Stimulated activated naive CD8-positive, alpha-beta T cell treated with anti-CD3 and anti-CD28 coated beads, Interleukin-15, Interleukin-2, amounts not matched to agents 100 ng/mL and 50 ng/mL, for 24 hours (primary cell): ENCODE data around the gene DKK3.
A peak's percentile ranks its signal among the peaks of the same experiment; 100 is the strongest.

Experiments
- H3K27ac Mint-ChIP-seq: one replicate; pipeline ENCODE4 v1.8.0; 2021; ENCODE audit warnings: mild to moderate bottlenecking, mixed read lengths
- H3K27me3 Mint-ChIP-seq: one replicate; pipeline ENCODE4 v1.8.0; 2021; ENCODE audit warnings: mixed read lengths
- H3K36me3 Mint-ChIP-seq: one replicate; pipeline ENCODE4 v1.8.0; 2021; ENCODE audit warnings: low read depth, mixed read lengths
- H3K4me1 Mint-ChIP-seq: one replicate; pipeline ENCODE4 v1.8.0; 2021; ENCODE audit warnings: low read depth, mixed read lengths
- H3K4me3 Mint-ChIP-seq: one replicate; pipeline ENCODE4 v1.8.0; 2021; ENCODE audit warnings: mild to moderate bottlenecking, mixed read lengths
- H3K9me3 Mint-ChIP-seq: one replicate; pipeline ENCODE4 v1.8.0; 2021; ENCODE audit warnings: mixed read lengths

DKK3 gene

DNA sequence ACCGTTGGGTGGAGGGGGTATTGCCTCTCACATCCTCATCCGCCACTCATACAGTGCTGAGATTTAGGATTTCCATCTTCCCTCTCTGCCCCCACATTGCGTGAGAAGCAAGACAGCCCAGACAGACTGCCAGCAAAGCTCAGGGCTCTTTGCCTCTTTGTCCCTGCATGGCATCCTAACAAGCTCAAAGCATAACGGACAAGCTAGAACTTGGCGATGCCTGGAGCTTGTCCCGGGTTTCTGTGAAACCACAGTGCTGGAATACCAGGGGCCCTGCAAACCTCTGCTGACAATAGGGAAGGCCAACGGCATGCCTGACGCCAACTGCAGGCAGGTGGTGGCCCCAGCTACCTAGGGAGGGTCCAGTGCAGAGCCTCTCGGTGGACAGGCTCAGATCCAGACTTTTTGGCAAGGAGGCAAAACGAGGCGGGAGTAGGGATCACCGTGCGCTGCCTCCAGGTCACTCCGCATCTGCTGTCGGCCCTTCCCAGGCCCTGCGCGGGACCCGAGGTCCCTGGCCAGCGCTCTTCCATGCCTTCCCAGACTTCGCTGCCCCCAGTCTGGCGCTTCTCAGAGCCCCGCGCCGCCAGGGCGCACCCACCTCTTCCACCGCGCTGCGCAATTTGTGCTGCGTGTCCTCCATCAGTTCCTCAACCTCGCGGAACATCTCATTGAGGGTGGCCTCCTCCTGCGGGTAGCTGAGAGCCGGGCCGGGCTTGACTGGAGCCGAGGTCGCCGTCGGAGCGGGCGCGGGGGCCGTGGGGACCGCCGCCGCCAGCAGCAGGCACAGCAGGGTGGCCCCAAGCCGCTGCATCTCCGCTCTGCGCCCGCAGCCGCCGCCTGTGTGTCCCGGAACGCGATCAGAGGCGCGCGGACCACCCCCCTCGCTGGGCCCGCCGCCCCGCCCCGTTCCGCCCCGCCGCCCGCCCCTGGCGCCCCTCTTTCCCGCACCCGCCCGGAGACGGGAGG lies at the start of gene DKK3:
DKK3 (minus strand) TSS at position 858 of the 969 bp plus-strand sequence; CDS start at position 814, 44 bp downstream.
- Mint-ChIP-seq H3K4me1 (peaks cover 13% of the 10 kb centered on the region), H3K9me3 (no peaks in the 10 kb centered on the region), H3K36me3 (no peaks in the 10 kb centered on the region), H3K27ac (no peak within 1 kb of the TSS), H3K4me3 (peak within 1 kb of the TSS; percentile 66), H3K27me3 (peaks cover 74% of the 10 kb centered on the region)

DNA sequence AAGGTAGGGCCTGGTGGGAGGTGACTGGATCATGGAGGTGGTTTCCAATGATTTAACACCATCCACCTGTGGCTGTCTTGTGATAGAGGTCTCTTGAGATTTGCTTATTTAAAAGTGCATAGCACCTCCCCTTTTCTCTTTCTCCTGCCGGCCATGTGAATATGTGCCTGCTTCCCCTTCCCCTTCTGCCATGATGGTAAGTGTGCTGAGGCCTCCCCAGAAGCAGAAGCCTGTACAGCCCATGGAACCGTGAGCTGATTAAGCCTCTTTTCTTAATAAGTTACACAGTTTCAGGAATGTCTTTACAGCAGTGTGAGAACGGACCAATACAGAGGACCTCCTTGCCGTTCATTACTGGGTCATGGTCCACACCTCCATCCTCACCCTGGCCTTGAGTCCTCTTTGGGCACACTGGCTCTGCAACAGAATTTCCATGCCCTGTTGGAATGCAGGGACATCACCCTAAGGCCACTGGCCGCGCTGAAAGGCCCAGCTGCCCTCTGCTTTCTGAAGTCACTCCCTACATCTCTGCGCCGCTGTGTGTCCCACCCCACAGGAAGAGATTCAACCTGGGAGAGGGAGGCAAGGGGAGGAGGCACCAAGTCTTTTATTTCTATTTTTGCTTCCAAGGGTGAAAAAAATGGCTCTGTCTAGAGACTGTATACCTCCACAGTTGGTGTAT lies 49.0 kb upstream of the DKK3 start:
- no peak overlapping the region for H3K27ac Mint-ChIP-seq
- no peaks in the 10 kb centered on the region for H3K27me3 Mint-ChIP-seq
- H3K4me3 Mint-ChIP-seq, result no peak overlapping the region
- no peaks in the 10 kb centered on the region for H3K36me3 Mint-ChIP-seq
- H3K4me1 Mint-ChIP-seq, result peaks cover 3% of the 10 kb centered on the region
- H3K9me3 Mint-ChIP-seq, result peaks cover 13% of the 10 kb centered on the region

DNA sequence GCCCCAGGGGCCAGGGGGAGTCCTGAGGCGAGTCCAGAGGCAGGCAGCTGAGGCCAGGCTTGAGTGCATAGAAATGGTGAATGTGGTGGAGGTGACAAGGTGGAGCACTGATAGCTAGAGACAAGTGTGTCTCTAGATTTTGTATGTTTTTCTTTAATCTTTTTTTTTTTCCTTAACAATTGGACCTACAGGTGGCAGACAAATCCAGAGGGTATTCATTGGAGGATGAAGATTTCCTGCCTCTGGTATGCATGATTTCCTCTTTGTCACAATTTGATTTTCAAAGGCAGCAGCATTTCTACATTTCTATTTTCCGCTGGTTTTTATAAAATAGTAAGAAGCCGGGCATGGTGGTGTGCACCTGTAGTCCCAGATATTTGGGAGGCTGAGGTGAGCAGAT lies 47.7 kb upstream of the DKK3 start:
- Mint-ChIP-seq H3K27ac (no peak overlapping the region), H3K4me3 (no peak overlapping the region), H3K4me1 (no peaks in the 10 kb centered on the region), H3K9me3 (peaks cover 13% of the 10 kb centered on the region), H3K27me3 (no peaks in the 10 kb centered on the region), H3K36me3 (no peaks in the 10 kb centered on the region)

DNA sequence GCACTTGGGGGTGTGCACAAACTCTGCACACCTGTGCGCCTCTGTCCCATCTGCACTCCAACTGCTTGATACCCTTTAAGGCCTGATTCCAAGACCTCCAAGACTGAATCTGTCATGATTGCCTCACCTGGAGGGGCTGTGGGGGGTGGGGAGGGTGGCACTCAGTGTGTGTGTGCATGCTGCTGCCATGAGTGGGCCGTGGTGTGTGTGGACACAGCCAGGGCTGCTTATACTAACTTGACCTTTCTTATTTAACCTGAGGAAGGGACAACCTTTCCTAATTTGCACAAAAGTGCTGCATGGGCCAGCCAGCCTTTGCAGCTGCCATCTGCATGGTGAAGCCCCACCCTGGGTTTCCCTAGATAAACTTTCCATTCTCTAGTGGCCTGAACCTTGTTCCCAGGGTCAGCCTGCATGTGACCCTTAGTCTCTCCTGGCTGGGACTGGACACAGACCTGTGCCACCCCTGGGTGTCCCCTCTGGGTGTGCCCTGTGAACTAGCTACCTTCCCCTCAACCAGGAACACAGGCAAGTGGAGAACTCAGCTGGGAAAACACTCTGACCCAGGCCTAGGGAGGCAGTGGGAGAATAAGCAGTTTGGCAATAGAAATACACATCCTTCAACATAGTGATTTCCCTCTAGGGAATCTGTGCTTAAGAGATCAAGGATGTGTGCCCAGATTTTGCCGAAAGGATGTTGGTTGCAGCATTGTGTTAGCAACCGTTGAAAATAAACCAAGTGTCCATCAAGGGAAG lies 45.4 kb upstream of the DKK3 start:
- H3K4me1 Mint-ChIP-seq, result no peaks in the 10 kb centered on the region
- H3K36me3 Mint-ChIP-seq, result no peaks in the 10 kb centered on the region
- peaks cover 13% of the 10 kb centered on the region for H3K9me3 Mint-ChIP-seq
- no peak overlapping the region for H3K27ac Mint-ChIP-seq
- no peak overlapping the region for H3K4me3 Mint-ChIP-seq
- H3K27me3 Mint-ChIP-seq, result no peaks in the 10 kb centered on the region

DNA sequence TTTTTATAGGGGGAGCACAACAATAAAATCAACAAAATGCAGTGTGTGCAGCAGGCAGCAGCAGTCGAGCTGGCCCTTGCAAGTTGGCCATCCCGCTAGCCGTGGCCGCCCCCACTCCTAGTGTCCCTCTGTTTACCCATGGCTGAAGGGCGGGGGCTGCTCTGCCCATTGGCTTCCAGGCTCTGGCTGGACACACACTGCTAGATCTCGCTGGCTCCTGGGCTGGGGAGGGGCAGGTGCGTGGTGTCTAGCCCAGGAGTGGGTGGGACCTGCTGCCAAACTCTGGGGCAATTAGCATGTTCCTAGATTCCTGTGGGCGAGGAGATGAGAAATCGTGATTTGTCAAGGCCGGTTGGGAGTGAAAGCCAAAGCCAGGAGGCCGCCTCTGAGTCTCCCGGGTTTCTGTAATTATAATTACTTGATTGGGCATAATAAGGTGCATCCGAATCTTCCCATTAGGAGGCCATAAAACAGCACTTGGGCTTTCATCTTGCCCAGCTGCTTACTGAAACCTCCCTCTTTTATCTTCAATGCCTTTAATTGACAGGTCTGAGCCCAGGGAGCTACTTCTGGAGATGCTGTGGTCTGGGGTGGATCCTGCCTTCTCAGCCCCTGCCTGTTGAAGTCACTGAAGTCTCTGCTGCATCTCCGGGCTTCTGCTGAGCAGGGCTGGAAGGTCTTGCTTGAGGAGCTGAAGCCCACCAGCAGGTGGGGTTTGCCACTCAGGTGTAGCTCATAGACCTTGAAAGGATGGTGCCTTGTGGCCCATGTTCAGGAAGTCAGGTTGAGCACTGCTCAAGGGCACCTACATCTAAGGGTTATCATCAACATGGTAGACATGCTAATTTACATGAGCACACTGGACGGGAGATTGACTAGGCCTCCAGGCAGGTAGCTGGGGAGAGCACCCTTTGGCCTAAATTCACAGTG lies 44.5 kb upstream of the DKK3 start:
- Mint-ChIP-seq H3K9me3 (peaks cover 13% of the 10 kb centered on the region), H3K27ac (peak overlapping the region; percentile 47), H3K27me3 (no peaks in the 10 kb centered on the region), H3K4me1 (no peaks in the 10 kb centered on the region), H3K4me3 (no peak overlapping the region), H3K36me3 (no peaks in the 10 kb centered on the region)

DNA sequence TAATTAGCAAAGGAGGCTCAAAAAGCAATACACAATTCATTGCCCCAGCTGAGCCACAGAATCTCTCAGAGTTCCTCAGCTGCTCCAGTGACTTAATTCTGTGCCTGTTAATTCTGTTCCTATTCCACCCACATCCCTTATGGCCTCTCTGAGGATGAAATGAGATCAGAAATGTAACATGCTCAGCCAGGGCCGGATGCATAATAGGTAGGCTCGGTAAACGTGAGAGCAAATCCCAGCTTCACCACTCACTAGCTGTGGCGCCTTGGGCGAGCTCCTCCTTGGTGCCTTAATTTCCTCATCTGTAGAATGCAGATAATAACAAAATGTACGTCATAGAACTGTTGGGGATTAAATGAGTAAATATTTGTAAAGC lies 42.8 kb upstream of the DKK3 start:
- Mint-ChIP-seq H3K4me1 (peaks cover 5% of the 10 kb centered on the region), H3K9me3 (no peaks in the 10 kb centered on the region), H3K36me3 (no peaks in the 10 kb centered on the region), H3K4me3 (no peak overlapping the region), H3K27me3 (no peaks in the 10 kb centered on the region), H3K27ac (no peak overlapping the region)

DNA sequence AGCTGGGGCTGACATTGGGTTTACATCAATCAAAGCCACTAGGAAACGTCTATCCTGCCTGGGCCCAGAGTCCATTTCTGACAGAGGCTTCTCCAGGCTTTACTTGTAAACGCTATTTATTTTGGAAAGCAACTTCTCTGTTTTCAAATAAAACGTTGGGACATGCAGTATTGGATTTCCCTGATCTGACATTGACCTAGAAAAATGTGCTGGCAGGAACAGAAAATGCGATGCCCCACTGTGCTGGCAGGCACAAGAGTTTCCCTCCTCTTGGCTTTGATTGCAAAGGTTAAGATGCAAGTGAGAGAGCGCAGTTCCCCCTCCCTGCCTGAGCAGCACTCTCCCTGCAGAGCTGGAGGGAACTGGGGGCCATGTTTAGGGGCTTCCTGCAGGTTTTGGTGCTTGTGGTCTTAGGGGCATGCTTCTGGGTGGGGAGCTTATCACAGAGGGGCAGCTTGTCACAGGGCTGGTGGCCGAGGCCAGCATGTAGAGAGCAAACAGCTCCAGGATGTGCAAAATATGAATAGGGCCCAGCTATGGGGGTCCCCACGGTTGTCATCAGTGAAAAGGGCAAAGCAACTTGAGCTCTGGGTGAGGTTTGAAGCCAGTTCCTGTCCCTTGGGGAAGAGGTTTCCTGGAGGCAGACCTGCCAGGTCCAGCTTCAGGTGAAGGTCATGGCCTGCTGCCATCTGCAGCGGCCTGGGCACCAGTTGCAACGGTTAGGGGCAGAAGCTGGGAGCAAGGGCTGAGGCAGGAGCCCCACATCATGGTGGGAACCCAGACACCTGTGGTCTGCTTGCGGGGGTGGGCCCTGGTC lies 42.3 kb upstream of the DKK3 start:
- H3K27me3 Mint-ChIP-seq, result no peaks in the 10 kb centered on the region
- no peak overlapping the region for H3K4me3 Mint-ChIP-seq
- H3K27ac Mint-ChIP-seq, result no peak overlapping the region
- no peaks in the 10 kb centered on the region for H3K9me3 Mint-ChIP-seq
- peaks cover 5% of the 10 kb centered on the region for H3K4me1 Mint-ChIP-seq
- H3K36me3 Mint-ChIP-seq, result no peaks in the 10 kb centered on the region

DNA sequence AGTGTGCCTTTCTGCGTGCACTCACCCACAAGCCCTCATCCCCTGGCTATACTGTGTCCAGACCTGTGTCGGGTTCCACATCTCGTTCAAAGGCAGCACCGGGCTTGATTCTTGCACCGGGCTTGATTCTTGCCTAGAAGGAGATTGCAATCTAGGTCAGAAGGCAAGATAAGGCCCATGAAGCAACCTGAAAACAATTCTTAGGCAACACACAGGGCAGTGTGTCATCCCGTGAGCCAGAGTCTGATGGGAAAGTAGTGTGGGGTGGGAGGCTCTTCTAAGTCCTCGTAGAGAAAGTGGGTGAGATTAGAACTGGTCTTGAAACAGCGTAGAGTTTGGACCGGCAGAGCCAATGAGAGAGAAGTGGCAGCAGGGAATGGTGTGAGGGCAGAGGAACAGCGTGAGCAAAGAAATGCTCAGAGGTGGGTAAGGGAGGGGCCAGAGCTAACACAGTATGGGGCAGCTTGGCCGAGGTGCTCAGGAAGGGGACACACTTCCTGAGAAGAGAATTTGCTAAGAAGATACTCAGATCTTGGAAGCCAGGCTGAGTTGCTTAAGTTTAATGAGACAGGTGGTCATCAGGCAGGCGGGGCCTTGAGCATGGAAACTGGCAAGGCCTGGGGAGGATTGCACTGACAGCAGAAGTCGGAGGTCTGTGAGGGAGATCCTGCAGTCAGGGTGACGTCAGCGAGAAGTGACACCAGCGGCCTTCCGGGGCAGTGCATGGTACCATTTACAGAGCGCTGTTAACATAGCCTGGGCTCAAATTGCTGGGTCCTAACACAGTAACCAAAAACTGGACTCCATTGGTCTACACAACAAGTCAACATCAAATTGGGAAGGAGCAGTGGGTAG lies 40.7 kb upstream of the DKK3 start:
- H3K4me1 Mint-ChIP-seq, result peaks cover 5% of the 10 kb centered on the region
- H3K27ac Mint-ChIP-seq, result peak overlapping the region; percentile 18
- H3K9me3 Mint-ChIP-seq, result no peaks in the 10 kb centered on the region
- H3K36me3 Mint-ChIP-seq, result no peaks in the 10 kb centered on the region
- H3K27me3 Mint-ChIP-seq, result no peaks in the 10 kb centered on the region
- H3K4me3 Mint-ChIP-seq, result no peak overlapping the region

DNA sequence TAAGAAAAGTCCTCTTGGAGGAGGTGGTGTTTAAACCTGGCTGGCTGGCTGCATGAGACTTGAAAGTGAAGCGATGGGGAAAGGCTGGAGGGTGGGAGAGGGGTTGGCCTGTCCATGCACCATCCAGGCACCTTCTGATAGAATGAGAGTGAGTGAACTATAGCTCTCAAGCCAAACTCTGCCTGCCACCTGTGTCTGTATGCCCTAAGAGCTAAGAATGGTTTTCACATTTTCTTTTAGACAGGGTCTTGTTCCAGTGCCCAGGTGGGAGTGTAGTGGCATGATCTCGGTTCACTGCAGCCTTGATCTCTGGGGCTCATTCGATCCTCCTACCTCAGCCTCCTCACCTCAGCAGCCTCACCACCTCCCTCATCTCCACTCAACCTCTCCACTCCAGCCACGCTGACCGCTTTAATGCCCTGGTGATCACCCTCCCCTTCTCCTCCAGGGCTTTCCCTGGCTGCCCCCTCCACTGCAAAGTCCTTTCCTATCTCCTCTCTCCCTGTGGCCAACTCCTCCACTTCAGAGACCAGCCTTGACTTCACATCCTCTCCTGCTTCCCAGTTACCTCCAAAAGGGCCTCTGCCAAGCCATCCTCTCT lies 38.3 kb upstream of the DKK3 start:
- Mint-ChIP-seq H3K27me3 (no peaks in the 10 kb centered on the region), H3K27ac (no peak overlapping the region), H3K4me3 (no peak overlapping the region), H3K9me3 (no peaks in the 10 kb centered on the region), H3K4me1 (peaks cover 5% of the 10 kb centered on the region), H3K36me3 (no peaks in the 10 kb centered on the region)

DNA sequence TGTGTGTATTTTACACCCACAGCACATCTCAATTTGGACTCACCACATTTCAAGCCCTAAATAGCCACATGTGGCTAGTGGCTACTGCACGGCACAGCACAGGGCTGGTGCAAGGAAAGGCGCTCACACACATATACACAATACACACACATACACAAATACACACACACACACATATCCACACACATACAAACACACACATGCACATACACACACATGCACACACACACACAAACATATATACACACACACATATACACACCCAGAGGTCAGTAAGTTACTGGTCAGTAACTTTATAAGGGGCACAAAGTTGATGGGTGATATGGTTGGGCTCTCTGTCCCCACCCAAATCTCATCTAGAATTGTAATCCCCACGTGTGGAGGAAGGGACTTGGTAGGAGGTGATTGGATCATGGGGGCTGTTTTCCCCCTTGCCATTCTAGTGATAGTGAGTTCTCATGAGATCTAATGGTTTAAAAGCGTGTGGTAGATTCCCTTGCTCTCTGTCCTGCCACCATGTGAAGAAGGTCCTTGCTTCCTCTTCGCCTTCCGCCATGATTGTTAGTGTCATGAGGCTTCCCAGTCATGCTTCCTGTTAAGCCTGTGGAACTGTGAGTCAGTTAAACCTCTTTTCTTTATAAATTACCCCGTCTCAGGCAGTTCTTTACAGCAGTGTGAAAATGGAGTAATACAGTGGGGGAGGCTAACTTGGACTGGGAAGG lies 37.6 kb upstream of the DKK3 start:
- Mint-ChIP-seq H3K36me3 (no peaks in the 10 kb centered on the region), H3K4me3 (no peak overlapping the region), H3K27ac (peak overlapping the region; percentile 1), H3K27me3 (no peaks in the 10 kb centered on the region), H3K4me1 (peaks cover 5% of the 10 kb centered on the region), H3K9me3 (no peaks in the 10 kb centered on the region)

DNA sequence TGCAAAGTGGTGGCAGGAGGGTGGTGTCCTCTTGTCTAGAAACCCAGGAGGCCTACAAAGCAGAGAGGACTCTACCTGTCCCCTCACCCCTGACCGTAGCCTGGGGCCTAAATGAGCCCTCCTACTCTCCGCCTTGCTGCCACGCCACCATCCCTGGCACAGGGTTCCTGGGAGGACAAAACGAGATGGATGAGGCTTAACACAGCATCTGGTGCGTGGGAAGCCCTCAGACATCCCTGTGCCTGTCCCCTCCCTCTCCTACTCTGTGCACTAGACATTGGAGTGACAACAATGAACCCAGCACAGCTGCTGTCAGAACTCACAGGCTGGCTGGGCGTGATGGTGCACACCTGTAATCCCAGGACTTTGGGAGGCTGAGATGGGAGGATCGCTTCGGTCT lies 36.4 kb upstream of the DKK3 start:
- no peaks in the 10 kb centered on the region for H3K27me3 Mint-ChIP-seq
- no peak overlapping the region for H3K27ac Mint-ChIP-seq
- no peak overlapping the region for H3K4me3 Mint-ChIP-seq
- no peaks in the 10 kb centered on the region for H3K9me3 Mint-ChIP-seq
- no peaks in the 10 kb centered on the region for H3K36me3 Mint-ChIP-seq
- peaks cover 5% of the 10 kb centered on the region for H3K4me1 Mint-ChIP-seq
